ENCODE data around the gene CYP2A6. TPM values are rescaled to one million over a fixed set of nuclear protein-coding genes. Genes with fewer than 3 reads are reported as not detected.

The CYP2A6 gene
- total RNA-seq, 2 donors from 2014 or later = not detected

GRCh38 chr19:40804783-40805242, 45.4 kb downstream of the CYP2A6 start:
- H3K36me3 Mint-ChIP-seq (ENCODE audit: low read depth) = peaks cover 54% of the 10 kb centered on the region
- no peak for DNase-seq
- Histone ChIP-seq H3K9ac (ENCODE audit: extremely low read depth, low read length, poor library complexity, severe bottlenecking) (no peak overlapping the region), H3K36me3 (ENCODE audit: control insufficient read depth, insufficient read depth, low read length) (peaks cover 92% of the 10 kb centered on the region), H3K27me3 (ENCODE audit: control insufficient read depth, insufficient read depth, low read length, poor library complexity, severe bottlenecking) (no peaks in the 10 kb centered on the region), H3K9me3 (ENCODE audit: control insufficient read depth, low read length) (no peaks in the 10 kb centered on the region), H3K4me3 (ENCODE audit: low read length) (no peak overlapping the region), H3K27ac (ENCODE audit: low read depth, low read length) (no peak overlapping the region), H3K4me1 (ENCODE audit: control insufficient read depth, insufficient read depth, low read length) (peaks cover 29% of the 10 kb centered on the region)
- peak overlapping the region; percentile 74 for H3K27ac Mint-ChIP-seq
- H3K4me1 Mint-ChIP-seq = peaks cover 62% of the 10 kb centered on the region
- H3K27me3 Mint-ChIP-seq (ENCODE audit: insufficient read depth) = no peaks in the 10 kb centered on the region
- peak; percentile 33 for TF ChIP-seq CTCF (conservative IDR thresholded peaks at IDR 0.05)
- H3K4me3 Mint-ChIP-seq = no peak overlapping the region
- no peaks in the 10 kb centered on the region for H3K9me3 Mint-ChIP-seq
- 91 to 96% methylated on average over 7 of the region's 7 CpGs for WGBS, 2 experiments (ENCODE audit: insufficient coverage in 1 of 2, insufficient read length in 1 of 2)

GRCh38 chr19:40803857-40804782, 46.1 kb downstream of the CYP2A6 start:
- peaks cover 54% of the 10 kb centered on the region for H3K36me3 Mint-ChIP-seq (ENCODE audit: low read depth)
- no peak overlapping the region for H3K4me3 ChIP-seq (ENCODE audit: low read length)
- no peak overlapping the region for H3K27ac ChIP-seq (ENCODE audit: low read depth, low read length)
- H3K4me1 Mint-ChIP-seq = peaks cover 63% of the 10 kb centered on the region
- H3K9me3 ChIP-seq (ENCODE audit: control insufficient read depth, low read length) = no peaks in the 10 kb centered on the region
- H3K36me3 ChIP-seq (ENCODE audit: control insufficient read depth, insufficient read depth, low read length) = peaks cover 85% of the 10 kb centered on the region
- H3K9ac ChIP-seq (ENCODE audit: extremely low read depth, low read length, poor library complexity, severe bottlenecking) = no peak overlapping the region
- TF ChIP-seq CTCF (conservative IDR thresholded peaks at IDR 0.05) = no peak
- no peaks in the 10 kb centered on the region for H3K27me3 ChIP-seq (ENCODE audit: control insufficient read depth, insufficient read depth, low read length, poor library complexity, severe bottlenecking)
- H3K4me3 Mint-ChIP-seq = no peak overlapping the region
- 92 to 96% methylated on average over 4 to 6 of the region's 6 CpGs for WGBS, 2 experiments (ENCODE audit: insufficient coverage in 1 of 2, insufficient read length in 1 of 2)
- peaks cover 29% of the 10 kb centered on the region for H3K4me1 ChIP-seq (ENCODE audit: control insufficient read depth, insufficient read depth, low read length)
- H3K9me3 Mint-ChIP-seq = no peaks in the 10 kb centered on the region
- DNase-seq = peak; percentile 66
- H3K27me3 Mint-ChIP-seq (ENCODE audit: insufficient read depth) = no peaks in the 10 kb centered on the region
- H3K27ac Mint-ChIP-seq = peak overlapping the region; percentile 57

- H3K27ac Mint-ChIP-seq = peak overlapping the region; percentile 58
- Histone ChIP-seq H3K27ac (ENCODE audit: low read depth, low read length) (no peak overlapping the region), H3K9me3 (ENCODE audit: control insufficient read depth, low read length) (no peaks in the 10 kb centered on the region), H3K27me3 (ENCODE audit: control insufficient read depth, insufficient read depth, low read length, poor library complexity, severe bottlenecking) (no peaks in the 10 kb centered on the region), H3K4me3 (ENCODE audit: low read length) (no peak overlapping the region), H3K4me1 (ENCODE audit: control insufficient read depth, insufficient read depth, low read length) (peaks cover 29% of the 10 kb centered on the region), H3K36me3 (ENCODE audit: control insufficient read depth, insufficient read depth, low read length) (peaks cover 77% of the 10 kb centered on the region), H3K9ac (ENCODE audit: extremely low read depth, low read length, poor library complexity, severe bottlenecking) (no peak overlapping the region)
- no peak for DNase-seq
- no peaks in the 10 kb centered on the region for H3K9me3 Mint-ChIP-seq
- peak overlapping the region; percentile 28 for H3K4me3 Mint-ChIP-seq
- no peaks in the 10 kb centered on the region for H3K27me3 Mint-ChIP-seq (ENCODE audit: insufficient read depth)
- TF ChIP-seq CTCF (conservative IDR thresholded peaks at IDR 0.05) = no peak
- peaks cover 49% of the 10 kb centered on the region for H3K36me3 Mint-ChIP-seq (ENCODE audit: low read depth)
- WGBS, 2 experiments (ENCODE audit: insufficient coverage in 1 of 2, insufficient read length in 1 of 2) = 76 to 100% methylated on average over 4 to 9 of the region's 9 CpGs
- H3K4me1 Mint-ChIP-seq = peaks cover 63% of the 10 kb centered on the region
Observed at GRCh38 chr19:40803170-40803856, 46.9 kb downstream of the CYP2A6 start.
